Activated CD4-positive, alpha-beta T cell treated with anti-CD3 and anti-CD28 coated beads, Interleukin-2, amount 10 ng/mL, durations not matched to agents 7 days and 5 days (primary cell): ENCODE results near the gene AKR7A3. TPM values are rescaled to one million over a fixed set of nuclear protein-coding genes. Genes with fewer than 3 reads are reported as not detected.
"Not testable (repeated sequence)": the region's sequence is repeated elsewhere in the genome, so short reads cannot be mapped to it uniquely, and the experiment has no call there.

Experiments
- CTCF ChIA-PET: fragments of 350-600 bp; sonication (Branson Sonifier 250); formaldehyde crosslinking; loops from one replicate; lab custom pipeline; 2021; ENCODE audit warnings: antibody characterized with exemption; lab: Charles Lee
- POLR2A ChIA-PET: fragments of 350-600 bp; sonication (Branson Sonifier 250); formaldehyde crosslinking; loops from one replicate; lab custom pipeline; 2021; ENCODE audit warnings: antibody characterized with exemption; lab: Charles Lee
- DNase-seq: peaks from one replicate; pipeline ENCODE4 v3.0.0-alpha.2; 2020
- H3K27ac Mint-ChIP-seq: one replicate; pipeline ENCODE4 v1.8.0; 2021; ENCODE audit warnings: mild to moderate bottlenecking, moderate library complexity, mixed read lengths
- H3K27me3 Mint-ChIP-seq: one replicate; pipeline ENCODE4 v1.8.0; 2021; ENCODE audit warnings: mixed read lengths
- H3K36me3 Mint-ChIP-seq: one replicate; pipeline ENCODE4 v1.8.0; 2021; ENCODE audit warnings: low read depth, mixed read lengths
- H3K4me1 Mint-ChIP-seq: one replicate; pipeline ENCODE4 v1.8.0; 2021; ENCODE audit warnings: mixed read lengths
- H3K4me3 Mint-ChIP-seq: one replicate; pipeline ENCODE4 v1.8.0; 2021; ENCODE audit warnings: mild to moderate bottlenecking, moderate library complexity, mixed read lengths
- H3K9me3 Mint-ChIP-seq: one replicate; pipeline ENCODE4 v1.8.0; 2021; ENCODE audit warnings: mixed read lengths
- total RNA-seq, 2 experiments: library from RNA; stranded (reverse); gene quantifications; one replicate each; pipeline ENCODE4 v1.2.3, GENCODE V29; 2021

Gene AKR7A3
- total RNA-seq, 2 experiments from 2014 or later = 0.52 to 0.62 TPM

GRCh38 chr1:19273106-19273843, 15.3 kb downstream of the AKR7A3 start:
- Mint-ChIP-seq H3K4me3 (no peak overlapping the region), H3K27me3 (peaks cover 21% of the 10 kb centered on the region), H3K9me3 (peaks cover 4% of the 10 kb centered on the region), H3K27ac (no peak overlapping the region), H3K4me1 (no peaks in the 10 kb centered on the region), H3K36me3 (peaks cover 10% of the 10 kb centered on the region)
- ChIA-PET POLR2A (no interaction called here), CTCF (interaction anchor here (0.6 kb wide), 1 partner anchor 32 kb away, joined by 3 read pairs; no protein-coding TSS in a partner anchor)
- DNase-seq = no peak

DNA sequence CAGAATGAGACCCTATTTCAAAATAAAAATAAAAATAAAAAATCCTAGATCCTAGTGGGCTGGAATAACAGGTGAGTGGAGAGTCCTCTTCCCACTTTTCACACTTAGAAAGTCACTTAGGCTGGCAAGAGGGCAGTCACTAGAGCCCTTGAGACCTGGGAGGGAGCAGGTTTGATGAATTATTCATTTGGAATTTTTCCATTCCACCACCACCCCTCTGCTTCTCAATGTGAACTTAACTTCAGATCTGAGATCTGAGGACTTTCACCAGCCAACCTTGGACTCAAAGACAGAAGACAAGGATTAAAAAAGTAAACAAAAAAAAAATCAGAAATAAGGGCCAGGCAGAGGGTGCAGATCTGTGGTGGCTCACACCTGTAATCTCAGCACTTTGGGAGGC, 16.5 kb downstream of the AKR7A3 start:
- H3K9me3 Mint-ChIP-seq = peaks cover 4% of the 10 kb centered on the region

DNA sequence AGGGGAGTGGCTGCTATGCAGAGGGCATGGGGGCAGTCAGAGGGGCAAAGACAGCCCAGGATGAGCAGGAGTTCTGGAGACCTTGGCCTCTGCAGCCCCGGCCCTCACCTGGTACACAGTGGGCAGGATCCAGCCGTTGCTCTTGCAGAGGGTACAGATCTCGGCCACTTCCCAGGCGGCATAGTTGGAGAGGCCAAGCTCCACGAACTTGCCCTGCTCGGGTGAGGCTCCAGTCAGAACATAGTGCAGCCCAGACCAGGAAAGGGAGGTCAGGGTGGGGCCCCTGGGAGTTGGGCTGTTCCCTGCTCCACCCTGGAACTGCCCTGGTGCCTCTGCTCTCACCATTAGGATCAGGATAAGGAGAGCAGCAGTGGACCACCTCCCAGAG, 18.2 kb downstream of the AKR7A3 start:
- POLR2A ChIA-PET, H3K4me3 Mint-ChIP-seq, H3K4me1 Mint-ChIP-seq, DNase-seq, H3K9me3 Mint-ChIP-seq, H3K27ac Mint-ChIP-seq, H3K36me3 Mint-ChIP-seq: not testable (repeated sequence)
- CTCF ChIA-PET = interaction anchor here (0.6 kb wide), 1 partner anchor 340 kb away, joined by 3 read pairs; no protein-coding TSS in a partner anchor
- H3K27me3 Mint-ChIP-seq = peaks cover 15% of the 10 kb centered on the region

More for the DNA sequence above, 16.5 kb downstream of the AKR7A3 start:
- H3K27ac Mint-ChIP-seq = no peak overlapping the region
- peaks cover 20% of the 10 kb centered on the region for H3K27me3 Mint-ChIP-seq
- no peak for DNase-seq
- POLR2A ChIA-PET = no interaction called here
- H3K4me3 Mint-ChIP-seq = no peak overlapping the region
- no peaks in the 10 kb centered on the region for H3K4me1 Mint-ChIP-seq
- H3K36me3 Mint-ChIP-seq = peaks cover 10% of the 10 kb centered on the region
- CTCF ChIA-PET = interaction anchor here (0.7 kb wide), 1 partner anchor 81 kb away, joined by 3 read pairs; no protein-coding TSS in a partner anchor

GRCh38 chr1:19269427-19270342, 18.9 kb downstream of the AKR7A3 start:
- H3K9me3 Mint-ChIP-seq, H3K4me1 Mint-ChIP-seq, H3K4me3 Mint-ChIP-seq, POLR2A ChIA-PET, H3K27ac Mint-ChIP-seq, DNase-seq, H3K36me3 Mint-ChIP-seq, CTCF ChIA-PET: not testable (repeated sequence)
- peaks cover 14% of the 10 kb centered on the region for H3K27me3 Mint-ChIP-seq

- no peak for DNase-seq
- H3K27me3 Mint-ChIP-seq = peaks cover 9% of the 10 kb centered on the region
- POLR2A ChIA-PET = no interaction called here
- H3K36me3 Mint-ChIP-seq = peaks cover 4% of the 10 kb centered on the region
- CTCF ChIA-PET = no interaction called here
- no peaks in the 10 kb centered on the region for H3K4me1 Mint-ChIP-seq
- H3K9me3 Mint-ChIP-seq = no peaks in the 10 kb centered on the region
- no peak overlapping the region for H3K27ac Mint-ChIP-seq
- no peak overlapping the region for H3K4me3 Mint-ChIP-seq
Observed at GRCh38 chr1:19268445-19268844, 20.1 kb downstream of the AKR7A3 start.

GRCh38 chr1:19262744-19263143, 25.8 kb downstream of the AKR7A3 start:
- ChIA-PET CTCF (interaction anchor here (1.2 kb wide), 1 partner anchor 340 kb away, joined by 3 read pairs; no protein-coding TSS in a partner anchor), POLR2A (no interaction called here)
- no peaks in the 10 kb centered on the region for H3K4me1 Mint-ChIP-seq
- no peak overlapping the region for H3K27ac Mint-ChIP-seq
- H3K36me3 Mint-ChIP-seq = peaks cover 7% of the 10 kb centered on the region
- H3K9me3 Mint-ChIP-seq = no peaks in the 10 kb centered on the region
- no peak for DNase-seq
- no peak overlapping the region for H3K4me3 Mint-ChIP-seq
- no peaks in the 10 kb centered on the region for H3K27me3 Mint-ChIP-seq

GRCh38 chr1:19262047-19262446, 26.5 kb downstream of the AKR7A3 start:
- CTCF ChIA-PET = interaction anchor here (1.2 kb wide), 1 partner anchor 25 kb away, joined by 3 read pairs; no protein-coding TSS in a partner anchor
- POLR2A ChIA-PET = no interaction called here

DNA sequence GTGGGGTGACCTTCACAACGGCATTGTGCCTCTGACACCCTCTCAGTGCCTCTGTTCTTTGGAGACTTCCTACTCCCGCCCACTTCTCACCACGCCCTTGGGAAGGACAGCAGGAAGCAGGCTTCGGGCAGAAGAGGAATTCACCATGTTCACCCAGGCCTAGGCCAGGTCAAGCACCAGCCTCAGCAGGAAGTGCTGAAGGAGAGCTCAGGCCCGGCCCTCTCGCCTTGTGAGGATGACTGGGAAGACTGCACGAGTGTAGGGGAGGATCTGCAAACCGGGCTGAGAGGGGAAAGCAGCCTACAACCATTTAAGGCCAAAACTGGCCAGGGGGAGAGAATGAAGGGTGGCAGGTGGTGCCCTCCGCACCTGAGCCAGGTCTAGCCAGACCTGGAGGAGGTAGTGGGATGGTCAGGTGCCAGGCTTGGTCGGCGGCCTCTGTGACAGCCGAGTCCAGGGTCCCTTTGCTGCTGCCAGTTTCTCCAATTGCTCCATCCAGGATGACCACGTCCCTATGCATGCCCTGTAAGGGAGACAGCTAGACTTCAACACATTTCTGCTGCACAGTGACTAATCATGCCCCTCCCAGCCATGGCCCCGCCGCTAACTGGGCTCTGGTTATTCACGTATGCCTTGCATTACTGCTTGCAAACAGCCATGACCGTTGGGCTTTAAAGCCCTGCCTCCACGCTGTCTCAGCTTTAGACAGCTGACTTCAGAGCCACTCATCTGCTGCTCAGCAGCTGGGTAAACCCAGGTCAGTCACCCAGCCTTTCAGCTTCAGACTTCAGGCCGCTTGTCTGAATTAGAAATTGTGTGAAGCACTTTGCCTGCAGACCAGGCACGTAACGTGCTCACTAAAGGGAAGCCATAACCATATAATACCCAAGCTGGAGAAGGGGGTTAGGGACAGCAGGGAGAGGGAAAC, 28.1 kb downstream of the AKR7A3 start:
- POLR2A ChIA-PET = no interaction called here

More at GRCh38 chr1:19262047-19262446, 26.5 kb downstream of the AKR7A3 start:
- Mint-ChIP-seq H3K36me3 (peaks cover 10% of the 10 kb centered on the region), H3K9me3 (no peaks in the 10 kb centered on the region), H3K4me3 (no peak overlapping the region), H3K4me1 (peaks cover 2% of the 10 kb centered on the region), H3K27me3 (no peaks in the 10 kb centered on the region), H3K27ac (no peak overlapping the region)
- DNase-seq = no peak

DNA sequence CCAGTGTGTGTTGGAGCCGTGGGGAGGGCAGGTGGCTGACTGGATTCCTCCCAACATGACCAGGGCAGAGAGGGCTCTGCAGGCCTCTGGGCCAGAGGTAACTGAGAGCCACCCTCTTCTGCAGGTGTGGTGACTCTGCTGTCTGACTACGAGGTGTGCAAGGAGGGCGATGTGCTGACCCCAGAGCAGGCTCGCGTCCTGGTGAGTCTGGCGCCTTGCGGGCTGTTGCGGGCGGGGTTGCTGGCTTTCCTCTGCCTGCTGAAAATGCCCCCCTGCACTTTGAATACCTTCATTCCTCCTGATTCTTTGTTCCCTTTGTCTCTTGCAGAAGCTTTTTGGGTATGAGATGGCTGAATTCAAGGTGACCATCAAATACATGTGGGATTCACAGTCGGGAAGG, 30.2 kb downstream of the AKR7A3 start:
- CTCF ChIA-PET = no interaction called here
- H3K36me3 Mint-ChIP-seq = peaks cover 16% of the 10 kb centered on the region
- H3K4me3 Mint-ChIP-seq = no peak overlapping the region
- no peaks in the 10 kb centered on the region for H3K9me3 Mint-ChIP-seq
- no peaks in the 10 kb centered on the region for H3K27me3 Mint-ChIP-seq
- peaks cover 15% of the 10 kb centered on the region for H3K4me1 Mint-ChIP-seq
- H3K27ac Mint-ChIP-seq = no peak overlapping the region
- DNase-seq = no peak
- POLR2A ChIA-PET = no interaction called here

More for the DNA sequence above, 28.1 kb downstream of the AKR7A3 start:
- Mint-ChIP-seq H3K4me1 (peaks cover 4% of the 10 kb centered on the region), H3K27ac (no peak overlapping the region), H3K4me3 (no peak overlapping the region), H3K27me3 (no peaks in the 10 kb centered on the region), H3K9me3 (no peaks in the 10 kb centered on the region), H3K36me3 (peaks cover 16% of the 10 kb centered on the region)
- DNase-seq = no peak
- CTCF ChIA-PET = interaction anchor here (0.5 kb wide), 1 partner anchor 307 kb away, joined by 3 read pairs; no protein-coding TSS in a partner anchor

DNA sequence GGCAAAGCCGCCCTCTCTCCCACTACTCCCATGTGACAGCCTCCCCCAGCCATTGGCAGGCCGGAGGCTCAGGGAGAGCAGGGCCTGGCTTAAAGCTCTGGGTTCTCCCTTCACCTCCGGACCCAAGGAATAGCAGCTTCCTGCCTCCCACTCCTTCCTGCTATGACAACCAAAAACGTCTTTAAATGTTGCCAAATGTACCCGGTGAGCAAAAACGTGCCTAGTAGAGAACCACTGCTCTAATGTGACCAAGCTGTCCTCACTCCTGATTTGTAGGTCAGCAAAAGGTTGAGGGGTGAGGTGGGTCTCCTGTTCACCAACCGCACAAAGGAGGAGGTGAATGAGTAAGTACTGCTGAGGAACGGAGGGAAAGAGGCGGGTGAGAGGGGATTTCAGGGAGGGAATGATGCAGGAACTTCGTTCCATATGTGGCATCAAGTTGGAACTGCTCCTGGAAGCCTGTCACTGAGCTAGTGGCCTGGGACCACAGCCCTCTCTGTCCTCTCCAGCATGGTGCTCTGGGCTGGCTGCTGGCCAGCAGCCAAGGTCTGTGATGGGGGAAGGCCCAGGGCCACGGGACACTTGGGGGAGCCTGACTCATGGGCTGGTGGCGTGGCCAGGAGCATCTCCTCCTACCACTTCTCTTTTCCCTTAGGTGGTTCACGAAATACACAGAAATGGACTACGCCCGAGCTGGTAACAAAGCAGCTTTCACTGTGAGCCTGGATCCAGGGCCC, 31.2 kb downstream of the AKR7A3 start:
- Mint-ChIP-seq H3K27me3 (no peaks in the 10 kb centered on the region), H3K36me3 (peaks cover 16% of the 10 kb centered on the region), H3K4me3 (no peak overlapping the region), H3K4me1 (peaks cover 22% of the 10 kb centered on the region), H3K9me3 (no peaks in the 10 kb centered on the region), H3K27ac (no peak overlapping the region)
- POLR2A ChIA-PET = no interaction called here
- CTCF ChIA-PET = interaction anchor here (0.6 to 1.4 kb wide), 2 partner anchors 10 to 49 kb away, joined by 4 read pairs; no protein-coding TSS in a partner anchor
- DNase-seq = no peak

DNA sequence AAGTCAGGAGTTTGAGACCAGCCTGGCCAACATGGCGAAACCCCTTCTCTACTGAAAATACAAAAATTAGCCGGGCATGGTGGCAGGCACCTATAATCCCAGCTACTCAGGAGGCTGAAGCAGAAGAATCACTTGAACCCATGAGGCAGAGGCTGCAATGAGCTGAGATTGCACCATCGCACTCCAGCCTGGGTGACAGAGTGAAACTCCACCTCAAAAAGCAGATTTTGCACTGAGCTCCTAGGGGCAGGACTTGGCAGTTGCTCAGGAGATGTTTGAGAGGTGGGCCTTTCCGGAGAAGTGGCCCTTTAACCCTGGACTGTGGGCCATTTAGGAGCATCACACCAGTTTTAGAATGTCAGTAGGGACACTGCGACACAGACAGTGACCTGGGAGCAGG, 32.3 kb downstream of the AKR7A3 start:
- peaks cover 16% of the 10 kb centered on the region for H3K36me3 Mint-ChIP-seq
- DNase-seq, H3K9me3 Mint-ChIP-seq, H3K4me3 Mint-ChIP-seq, H3K27me3 Mint-ChIP-seq, H3K27ac Mint-ChIP-seq: not testable (repeated sequence)
- POLR2A ChIA-PET = interaction anchor here (0.6 kb wide), 1 partner anchor 111 kb away, joined by 4 read pairs; no protein-coding TSS in a partner anchor
- H3K4me1 Mint-ChIP-seq = peaks cover 26% of the 10 kb centered on the region
- CTCF ChIA-PET = interaction anchor here (0.8 to 1.4 kb wide), 2 partner anchors 9 to 10 kb away, joined by 3 to 4 read pairs; no protein-coding TSS in a partner anchor
